GM12864 (cell line): ENCODE data around the gene D2HGDH.
"Not testable (repeated sequence)": the region's sequence is repeated elsewhere in the genome, so short reads cannot be mapped to it uniquely, and the experiment has no call there.

Experiments used
- DNase-seq: peaks from one replicate; pipeline ENCODE4 v3.0.0-alpha.2; 2011; ENCODE audit warnings: low read depth
- H3K4me3 ChIP-seq: 2 replicates; pipeline ENCODE4 v1.5.1; 2011; ENCODE audit warnings: mild to moderate bottlenecking, low read depth, low read length, control low read depth
- CTCF ChIP-seq: IDR thresholded peaks from 2 replicates; pipeline ENCODE4 v1.5.1; 2011; ENCODE audit warnings: low read depth, mild to moderate bottlenecking, moderate library complexity, low read length, control low read depth, inconsistent platforms; ENCODE audit errors: missing control alignments

D2HGDH gene

GRCh38 chr2:241732513-241733186 lies 1.8 kb upstream of the D2HGDH start:
- TF ChIP-seq CTCF, result peak; percentile 55
- DNase-seq, result peak; percentile 57
- H3K4me3 ChIP-seq, result not testable (repeated sequence)

- DNase-seq, result no peak
- peak overlapping the region; percentile 48 for H3K4me3 ChIP-seq
- no peak for TF ChIP-seq CTCF
Measured at GRCh38 chr2:241733391-241734207, 831 bp upstream of the D2HGDH start.

- no peak for DNase-seq
- peak overlapping the region; percentile 48 for H3K4me3 ChIP-seq
- TF ChIP-seq CTCF, result peak; percentile 22
Measured at GRCh38 chr2:241734208-241734466, 293 bp upstream of the D2HGDH start.

DNA sequence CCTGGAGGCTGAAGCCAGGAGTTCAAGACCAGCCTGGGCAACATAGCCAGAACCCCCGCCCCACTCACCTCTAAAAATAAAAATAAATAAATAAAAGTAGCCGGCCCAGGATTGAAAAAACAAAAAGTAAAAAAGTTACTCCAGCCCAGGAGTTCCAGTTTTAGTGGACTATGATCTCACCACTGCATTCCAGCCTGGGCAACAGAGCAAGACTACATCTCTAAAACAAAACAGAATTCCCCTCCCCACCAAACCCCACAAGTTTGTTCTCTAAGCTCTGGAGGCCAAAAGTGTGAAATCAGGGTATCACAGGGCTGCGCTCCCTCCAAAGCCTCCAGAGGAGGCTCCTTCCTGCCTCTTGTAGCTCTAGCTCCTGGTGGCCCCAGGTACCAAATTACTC lies 1.7 kb downstream of the D2HGDH start:
- no peak overlapping the region; the same call in 1 of the 2 replicates for H3K4me3 ChIP-seq
- no peak for DNase-seq
- no peak for TF ChIP-seq CTCF

- no peak for DNase-seq
- no peak overlapping the region for H3K4me3 ChIP-seq
- TF ChIP-seq CTCF, result no peak
Measured at GRCh38 chr2:241738040-241738686, 3.7 kb downstream of the D2HGDH start.

GRCh38 chr2:241739177-241739576 lies 4.7 kb downstream of the D2HGDH start:
- no peak overlapping the region for H3K4me3 ChIP-seq
- no peak for DNase-seq
- no peak for TF ChIP-seq CTCF
